Activated T-cell treated with anti-CD3 and anti-CD28 coated beads, Interleukin-2, amount 50 U/mL, for 24 hours (primary cell): ENCODE results near the gene TMEM178A.

ENCODE experiments used
- DNase-seq: peaks from one replicate; pipeline ENCODE4 v3.0.0-alpha.2; 2020
- H3K27ac Mint-ChIP-seq: 2 replicates; pipeline ENCODE4 v1.8.0; 2020; ENCODE audit warnings: mild to moderate bottlenecking, mixed read lengths
- H3K27me3 Mint-ChIP-seq: 2 replicates; pipeline ENCODE4 v1.8.0; 2020; ENCODE audit warnings: mixed read lengths
- H3K36me3 Mint-ChIP-seq: 2 replicates; pipeline ENCODE4 v1.8.0; 2020; ENCODE audit warnings: low read depth, mixed read lengths
- H3K4me1 Mint-ChIP-seq: 2 replicates; pipeline ENCODE4 v1.8.0; 2020; ENCODE audit warnings: low read depth, mixed read lengths
- H3K4me3 Mint-ChIP-seq: 2 replicates; pipeline ENCODE4 v1.8.0; 2020; ENCODE audit warnings: mild to moderate bottlenecking, moderate library complexity, mixed read lengths
- H3K9me3 Mint-ChIP-seq: 2 replicates; pipeline ENCODE4 v1.8.0; 2020; ENCODE audit warnings: mixed read lengths

Gene TMEM178A

DNA sequence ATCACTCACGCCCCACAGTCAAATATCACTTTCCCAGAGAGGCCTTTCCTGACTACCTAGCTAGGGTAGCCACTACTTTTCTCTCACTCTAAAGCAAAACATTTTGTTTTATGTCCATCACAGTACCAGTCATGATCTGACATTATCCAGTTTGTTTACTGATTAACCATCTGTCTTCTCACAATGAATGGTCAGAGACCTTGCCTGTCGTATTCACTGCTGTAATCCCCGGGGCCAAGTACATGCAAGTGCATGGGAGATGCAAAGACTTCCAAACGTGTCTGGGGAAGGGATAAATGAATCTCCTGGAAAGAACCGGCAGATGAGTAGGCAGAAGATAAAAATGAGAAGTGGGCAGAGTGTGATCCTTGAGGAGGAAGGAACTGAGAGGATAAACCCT is 73.7 kb downstream of the TMEM178A start:
- Mint-ChIP-seq H3K27ac (no peak overlapping the region), H3K36me3 (peaks cover 93% of the 10 kb centered on the region)

DNA sequence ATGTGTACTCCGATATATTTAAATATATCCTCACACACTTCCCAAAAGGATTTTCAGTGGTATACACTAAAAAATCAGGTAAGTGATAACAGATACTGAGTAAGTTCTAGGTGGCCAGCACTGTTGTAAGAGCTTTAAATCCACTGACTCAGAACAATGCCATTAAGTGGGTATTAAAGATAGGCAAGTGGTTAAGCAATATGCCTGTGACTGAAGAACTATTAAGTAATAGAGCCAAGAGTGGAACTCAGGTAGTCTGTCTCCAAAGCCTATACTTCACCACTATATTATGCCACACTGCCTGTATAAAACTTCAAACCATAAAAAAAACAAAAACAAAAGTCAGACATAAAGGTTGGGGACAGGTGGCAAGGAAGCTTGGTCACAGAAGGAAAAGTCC is 76.2 kb downstream of the TMEM178A start:
- peaks cover 93% of the 10 kb centered on the region for H3K36me3 Mint-ChIP-seq
- peaks cover 11% of the 10 kb centered on the region for H3K4me1 Mint-ChIP-seq
- no peak for DNase-seq
- no peaks in the 10 kb centered on the region for H3K27me3 Mint-ChIP-seq
- no peak overlapping the region for H3K27ac Mint-ChIP-seq
- no peak overlapping the region for H3K4me3 Mint-ChIP-seq
- H3K9me3 Mint-ChIP-seq = no peaks in the 10 kb centered on the region

More for the DNA sequence above, 73.7 kb downstream of the TMEM178A start:
- no peak for DNase-seq
- H3K4me3 Mint-ChIP-seq = no peak overlapping the region
- H3K27me3 Mint-ChIP-seq = no peaks in the 10 kb centered on the region
- H3K4me1 Mint-ChIP-seq = peaks cover 22% of the 10 kb centered on the region
- no peaks in the 10 kb centered on the region for H3K9me3 Mint-ChIP-seq

DNA sequence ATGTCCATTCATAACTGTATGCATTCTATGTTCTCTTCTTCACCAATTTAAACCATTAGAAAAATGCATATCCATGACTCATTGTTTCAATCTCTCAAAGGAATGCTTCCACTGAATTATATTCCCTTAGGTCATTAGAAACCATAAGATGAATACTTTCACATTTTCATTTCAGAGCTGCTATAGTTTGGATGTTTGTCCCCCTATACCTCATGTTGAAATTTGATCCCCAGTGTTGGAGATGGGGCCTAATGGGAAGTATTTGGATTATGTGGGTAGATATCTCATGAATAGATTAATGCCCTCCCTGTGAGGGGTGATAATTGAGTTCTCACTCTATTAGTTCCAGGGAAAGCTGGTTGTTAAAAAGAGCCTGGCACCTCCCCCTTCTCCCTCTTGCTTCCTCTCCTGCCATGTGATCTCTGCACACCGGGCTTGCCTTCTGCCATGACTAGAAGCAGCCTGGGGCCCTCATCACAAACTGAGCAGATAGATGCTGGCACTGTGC is 77.6 kb downstream of the TMEM178A start:
- H3K27ac Mint-ChIP-seq = no peak overlapping the region
- H3K4me3 Mint-ChIP-seq = no peak overlapping the region
- no peaks in the 10 kb centered on the region for H3K27me3 Mint-ChIP-seq
- no peak for DNase-seq
- H3K4me1 Mint-ChIP-seq = peaks cover 2% of the 10 kb centered on the region
- H3K36me3 Mint-ChIP-seq = peaks cover 94% of the 10 kb centered on the region
- no peaks in the 10 kb centered on the region for H3K9me3 Mint-ChIP-seq

DNA sequence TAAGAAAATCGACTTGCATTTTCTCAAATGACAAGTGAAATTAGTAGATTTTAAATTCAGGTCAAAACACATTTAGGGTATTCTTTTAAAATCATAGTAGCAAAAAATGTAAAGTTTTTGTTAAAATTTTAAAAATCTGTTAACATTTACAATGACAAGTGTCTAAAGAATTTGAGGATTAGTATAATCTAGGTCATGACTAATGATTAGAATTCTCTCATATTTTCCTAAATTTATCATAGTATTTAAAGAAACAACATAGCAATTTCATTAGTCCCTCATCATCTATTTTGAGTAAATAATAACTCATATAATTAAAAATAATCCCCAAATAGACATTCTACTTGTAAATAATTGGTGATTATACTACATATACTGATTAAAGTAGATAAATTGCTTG is 89.7 kb downstream of the TMEM178A start:
- no peak for DNase-seq
- peaks cover 4% of the 10 kb centered on the region for H3K4me1 Mint-ChIP-seq
- H3K9me3 Mint-ChIP-seq = no peaks in the 10 kb centered on the region
- no peaks in the 10 kb centered on the region for H3K27me3 Mint-ChIP-seq
- H3K4me3 Mint-ChIP-seq = no peak overlapping the region
- H3K27ac Mint-ChIP-seq = no peak overlapping the region
- H3K36me3 Mint-ChIP-seq = peaks cover 89% of the 10 kb centered on the region

DNA sequence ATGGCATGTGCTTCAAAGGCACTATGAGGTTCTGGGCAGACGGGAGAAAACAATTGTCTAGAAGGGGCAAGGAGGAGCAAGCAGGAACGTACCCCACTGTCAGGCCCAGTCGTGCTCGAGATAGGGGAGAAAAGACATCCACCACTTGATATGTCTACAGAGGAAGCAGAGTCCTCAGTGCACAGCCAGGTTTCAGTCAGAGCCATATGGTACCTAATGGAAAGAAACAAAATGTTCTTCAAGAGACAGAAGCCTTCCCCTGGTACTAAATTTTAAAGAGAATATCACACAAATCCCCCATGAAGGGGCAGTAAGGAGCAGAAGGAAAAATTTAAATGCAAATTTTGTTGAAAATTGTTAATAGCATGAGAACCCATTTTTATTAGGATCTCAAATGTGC is 91.4 kb downstream of the TMEM178A start:
- Mint-ChIP-seq H3K36me3 (peaks cover 92% of the 10 kb centered on the region), H3K4me1 (peaks cover 6% of the 10 kb centered on the region), H3K27ac (no peak overlapping the region), H3K9me3 (no peaks in the 10 kb centered on the region), H3K27me3 (no peaks in the 10 kb centered on the region), H3K4me3 (no peak overlapping the region)
- no peak for DNase-seq

DNA sequence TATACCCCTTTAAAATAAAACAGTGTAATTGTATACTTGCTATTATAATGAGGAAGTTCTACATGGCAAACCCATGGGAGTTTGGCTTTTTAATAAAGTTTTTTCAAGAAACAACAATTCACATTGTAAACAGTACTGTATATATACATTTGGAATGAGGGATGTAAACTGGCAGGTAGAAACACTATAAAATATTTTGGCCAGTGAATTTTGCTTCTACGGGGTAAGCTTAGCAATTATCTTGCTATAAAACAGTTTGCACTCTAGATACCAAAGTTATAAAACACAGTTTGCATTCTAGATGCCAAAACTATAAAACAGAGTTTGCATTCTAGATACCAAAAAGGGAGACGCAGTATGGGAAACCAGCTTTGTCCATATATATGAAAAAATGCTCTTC is 96.7 kb downstream of the TMEM178A start:
- peaks cover 10% of the 10 kb centered on the region for H3K4me1 Mint-ChIP-seq
- no peak for DNase-seq
- no peaks in the 10 kb centered on the region for H3K27me3 Mint-ChIP-seq
- no peak overlapping the region for H3K4me3 Mint-ChIP-seq
- H3K9me3 Mint-ChIP-seq = no peaks in the 10 kb centered on the region
- H3K27ac Mint-ChIP-seq = no peak overlapping the region
- H3K36me3 Mint-ChIP-seq = peaks cover 92% of the 10 kb centered on the region
